Stimulated activated naive B cell treated with anti-CD40 and anti-IgM and Interleukin-4, amounts not matched to agents 10 μg/mL and 1 μg/mL and 100 μg/mL, for 72 hours (primary cell): ENCODE results near the gene TBX15.

Source experiments
- ATAC-seq, 2 donors: fragments of 150-1000 bp; cut with Tn5 transposase; replicated peaks; 2 replicates each; pipeline ENCODE4 v1.10.0; 2021; ENCODE audit warnings: moderate library complexity in 1 of 2
- DNase-seq: peaks from one replicate; pipeline ENCODE4 v3.0.0; 2021
- H3K27ac Mint-ChIP-seq: one replicate; pipeline ENCODE4 v1.8.0; 2022; ENCODE audit warnings: mild to moderate bottlenecking, mixed read lengths
- H3K27me3 Mint-ChIP-seq, 2 donors: one replicate each; pipeline ENCODE4 v1.8.0; 2022; ENCODE audit warnings: mixed read lengths in 2 of 2
- H3K36me3 Mint-ChIP-seq, 2 donors: one replicate each; pipeline ENCODE4 v1.8.0; 2022; ENCODE audit warnings: mixed read lengths in 2 of 2, mild to moderate bottlenecking in 1 of 2
- H3K4me1 Mint-ChIP-seq, 2 donors: one replicate each; pipeline ENCODE4 v1.8.0; 2022; ENCODE audit warnings: mixed read lengths in 2 of 2, mild to moderate bottlenecking in 1 of 2
- H3K4me3 Mint-ChIP-seq, 2 donors: one replicate each; pipeline ENCODE4 v1.8.0; 2022; ENCODE audit warnings: mild to moderate bottlenecking in 2 of 2, mixed read lengths in 2 of 2, moderate library complexity in 1 of 2
- H3K9me3 Mint-ChIP-seq, 2 donors: one replicate each; pipeline ENCODE4 v1.8.0; 2022; ENCODE audit warnings: mixed read lengths in 2 of 2, mild to moderate bottlenecking in 1 of 2

The TBX15 gene

GRCh38 chr1:118948351-118948750, 39.8 kb downstream of the TBX15 start:
- Mint-ChIP-seq H3K9me3 (peaks cover 3% of the 10 kb centered on the region in 2 donors), H3K36me3 (no peaks in the 10 kb centered on the region), H3K4me1 (peaks cover 0 to 5% of the 10 kb centered on the region in 2 donors), H3K27me3 (peaks cover 12 to 13% of the 10 kb centered on the region in 2 donors), H3K4me3 (no peak overlapping the region), H3K27ac (no peak overlapping the region)
- ATAC-seq (no peak), DNase-seq (no peak)

- Mint-ChIP-seq H3K9me3 (peaks cover 3% of the 10 kb centered on the region in 2 donors), H3K27me3 (peaks cover 12 to 13% of the 10 kb centered on the region in 2 donors), H3K36me3 (no peaks in the 10 kb centered on the region), H3K4me1 (peaks cover 0 to 5% of the 10 kb centered on the region in 2 donors), H3K27ac (no peak overlapping the region), H3K4me3 (no peak overlapping the region)
- no peak for ATAC-seq
- DNase-seq = no peak
These were observed 40.4 kb downstream of the TBX15 start for GRCh38 chr1:118947790-118948189.

GRCh38 chr1:118947003-118947765, 41.0 kb downstream of the TBX15 start:
- no peak for DNase-seq

GRCh38 chr1:118945489-118945888, 42.7 kb downstream of the TBX15 start:
- H3K4me3 Mint-ChIP-seq = no peak overlapping the region
- ATAC-seq = no peak
- no peak overlapping the region for H3K27ac Mint-ChIP-seq
- H3K27me3 Mint-ChIP-seq = peaks cover 12 to 13% of the 10 kb centered on the region in 2 donors
- H3K4me1 Mint-ChIP-seq = peaks cover 0 to 5% of the 10 kb centered on the region in 2 donors
- H3K36me3 Mint-ChIP-seq = no peaks in the 10 kb centered on the region
- DNase-seq = no peak
- peaks cover 3% of the 10 kb centered on the region in 2 donors for H3K9me3 Mint-ChIP-seq

More at GRCh38 chr1:118947003-118947765, 41.0 kb downstream of the TBX15 start:
- peaks cover 12 to 13% of the 10 kb centered on the region in 2 donors for H3K27me3 Mint-ChIP-seq
- H3K36me3 Mint-ChIP-seq = no peaks in the 10 kb centered on the region
- peaks cover 0 to 5% of the 10 kb centered on the region in 2 donors for H3K4me1 Mint-ChIP-seq
- no peak for ATAC-seq
- H3K4me3 Mint-ChIP-seq = no peak overlapping the region
- no peak overlapping the region for H3K27ac Mint-ChIP-seq
- peaks cover 3% of the 10 kb centered on the region in 2 donors for H3K9me3 Mint-ChIP-seq

- Mint-ChIP-seq H3K36me3 (no peaks in the 10 kb centered on the region), H3K27ac (no peak overlapping the region), H3K27me3 (peaks cover 12 to 13% of the 10 kb centered on the region in 2 donors), H3K4me3 (no peak overlapping the region), H3K9me3 (peaks cover 3% of the 10 kb centered on the region in 2 donors), H3K4me1 (peaks cover 0 to 5% of the 10 kb centered on the region in 2 donors)
- no peak for DNase-seq
- no peak for ATAC-seq
These were observed 43.6 kb downstream of the TBX15 start for GRCh38 chr1:118944546-118944945.

- Mint-ChIP-seq H3K36me3 (no peaks in the 10 kb centered on the region), H3K9me3 (peaks cover 3% of the 10 kb centered on the region in 2 donors), H3K27me3 (peaks cover 12 to 13% of the 10 kb centered on the region in 2 donors), H3K4me1 (peaks cover 0 to under 1% of the 10 kb centered on the region in 2 donors), H3K4me3 (no peak overlapping the region), H3K27ac (no peak overlapping the region)
- ATAC-seq = no peak
- DNase-seq = no peak
These were observed 44.0 kb downstream of the TBX15 start for GRCh38 chr1:118944133-118944532.

GRCh38 chr1:118940957-118941356, 47.2 kb downstream of the TBX15 start:
- H3K27ac Mint-ChIP-seq = no peak overlapping the region
- ATAC-seq = no peak
- no peaks in the 10 kb centered on the region for H3K4me1 Mint-ChIP-seq
- H3K36me3 Mint-ChIP-seq = no peaks in the 10 kb centered on the region
- no peak for DNase-seq
- H3K4me3 Mint-ChIP-seq = no peak overlapping the region
- H3K27me3 Mint-ChIP-seq = peaks cover 0 to 11% of the 10 kb centered on the region in 2 donors
- H3K9me3 Mint-ChIP-seq = peaks cover 0 to 3% of the 10 kb centered on the region in 2 donors

GRCh38 chr1:118937413-118938072, 50.6 kb downstream of the TBX15 start:
- DNase-seq = no peak
- no peak for ATAC-seq
- Mint-ChIP-seq H3K4me1 (no peaks in the 10 kb centered on the region), H3K9me3 (no peaks in the 10 kb centered on the region), H3K27ac (no peak overlapping the region), H3K36me3 (no peaks in the 10 kb centered on the region), H3K27me3 (peaks cover 4 to 6% of the 10 kb centered on the region in 2 donors), H3K4me3 (no peak overlapping the region)

GRCh38 chr1:118934706-118935105, 53.4 kb downstream of the TBX15 start:
- ATAC-seq = no peak
- no peaks in the 10 kb centered on the region for H3K36me3 Mint-ChIP-seq

GRCh38 chr1:118933051-118933781, 54.9 kb downstream of the TBX15 start:
- no peak overlapping the region for H3K27ac Mint-ChIP-seq
- H3K4me1 Mint-ChIP-seq = no peaks in the 10 kb centered on the region
- ATAC-seq (no peak), DNase-seq (no peak)
- no peak overlapping the region for H3K4me3 Mint-ChIP-seq
- H3K27me3 Mint-ChIP-seq = peaks cover 6 to 11% of the 10 kb centered on the region in 2 donors
- peaks cover 0 to 4% of the 10 kb centered on the region in 2 donors for H3K9me3 Mint-ChIP-seq
- no peaks in the 10 kb centered on the region for H3K36me3 Mint-ChIP-seq

More at GRCh38 chr1:118934706-118935105, 53.4 kb downstream of the TBX15 start:
- Mint-ChIP-seq H3K27ac (no peak overlapping the region), H3K27me3 (peaks cover 4 to 6% of the 10 kb centered on the region in 2 donors), H3K9me3 (no peaks in the 10 kb centered on the region), H3K4me1 (no peaks in the 10 kb centered on the region), H3K4me3 (no peak overlapping the region)
- no peak for DNase-seq

- Mint-ChIP-seq H3K27ac (no peak overlapping the region), H3K4me3 (no peak overlapping the region), H3K36me3 (no peaks in the 10 kb centered on the region), H3K9me3 (peaks cover 0 to 4% of the 10 kb centered on the region in 2 donors), H3K4me1 (no peaks in the 10 kb centered on the region), H3K27me3 (peaks cover 3 to 11% of the 10 kb centered on the region in 2 donors)
- no peak for ATAC-seq
- no peak for DNase-seq
These were observed 56.3 kb downstream of the TBX15 start for GRCh38 chr1:118931876-118932275.

GRCh38 chr1:118928739-118929554, 59.2 kb downstream of the TBX15 start:
- Mint-ChIP-seq H3K9me3 (peaks cover 0 to 4% of the 10 kb centered on the region in 2 donors), H3K36me3 (no peaks in the 10 kb centered on the region), H3K27ac (no peak overlapping the region), H3K4me3 (no peak overlapping the region), H3K4me1 (no peaks in the 10 kb centered on the region), H3K27me3 (peaks cover 0 to 7% of the 10 kb centered on the region in 2 donors)
- DNase-seq (no peak), ATAC-seq (no peak)

GRCh38 chr1:118927427-118928187, 60.5 kb downstream of the TBX15 start:
- no peaks in the 10 kb centered on the region for H3K36me3 Mint-ChIP-seq

More at GRCh38 chr1:118927427-118928187, 60.5 kb downstream of the TBX15 start:
- no peak overlapping the region for H3K4me3 Mint-ChIP-seq
- no peak for ATAC-seq
- no peaks in the 10 kb centered on the region for H3K4me1 Mint-ChIP-seq
- H3K27me3 Mint-ChIP-seq = peaks cover 0 to 7% of the 10 kb centered on the region in 2 donors
- H3K27ac Mint-ChIP-seq = no peak overlapping the region
- peaks cover 0 to 4% of the 10 kb centered on the region in 2 donors for H3K9me3 Mint-ChIP-seq
- DNase-seq = no peak
